ENCODE results near the gene SLC12A4.
"Not testable (repeated sequence)": the region's sequence is repeated elsewhere in the genome, so short reads cannot be mapped to it uniquely, and the experiment has no call there.

Gene SLC12A4

GRCh38 chr16:67968400-67969253, at the start of gene SLC12A4:
TSS of gene SLC12A4 (minus strand) at chr16:67968637. CDS start at chr16:67968553, 84 bp downstream.
- peaks cover 0 to 3% of the 10 kb centered on the region in 2 donors for H3K27me3 ChIP-seq (ENCODE audit: control insufficient read depth in 1 of 2, insufficient read depth in 2 of 2, low read length in 2 of 2)
- no peaks in the 10 kb centered on the region for H3K9me3 ChIP-seq (ENCODE audit: control insufficient read depth in 1 of 2, low read length in 2 of 2)
- peak within 1 kb of the TSS; percentile 79 to 82 for H3K4me3 ChIP-seq (ENCODE audit: low read depth in 1 of 2, low read length in 2 of 2)
- H3K36me3 ChIP-seq (ENCODE audit: control insufficient read depth in 1 of 2, insufficient read depth in 2 of 2, low read length in 2 of 2): no peaks in the 10 kb centered on the region
- H3K4me1 ChIP-seq (ENCODE audit: control insufficient read depth in 1 of 2, insufficient read depth in 2 of 2, low read length in 2 of 2): peaks cover 19 to 43% of the 10 kb centered on the region in 2 donors
- H3K27ac ChIP-seq (ENCODE audit: low read depth, low read length): peak within 1 kb of the TSS; percentile 92
- peak within 1 kb of the TSS; percentile 72 to 89 for H3K9ac ChIP-seq (ENCODE audit: low read depth in 1 of 2, low read length in 2 of 2)

GRCh38 chr16:68015681-68016080, 47.2 kb upstream of the SLC12A4 start, which contains the start of gene DPEP2NB:
TSS of gene DPEP2NB (minus strand) at chr16:68015911. CDS start at chr16:68015770, 141 bp downstream.
- H3K4me3 ChIP-seq (ENCODE audit: low read depth in 1 of 2, low read length in 2 of 2): no peak within 1 kb of the TSS
- H3K4me1 ChIP-seq (ENCODE audit: control insufficient read depth in 1 of 2, insufficient read depth in 2 of 2, low read length in 2 of 2): no peaks in the 10 kb centered on the region
- H3K9me3 ChIP-seq (ENCODE audit: control insufficient read depth in 1 of 2, low read length in 2 of 2): no peaks in the 10 kb centered on the region
- H3K27ac ChIP-seq (ENCODE audit: low read depth, low read length): no peak within 1 kb of the TSS
- no peak within 1 kb of the TSS for H3K9ac ChIP-seq (ENCODE audit: low read depth in 1 of 2, low read length in 2 of 2)
- no peaks in the 10 kb centered on the region for H3K36me3 ChIP-seq (ENCODE audit: control insufficient read depth in 1 of 2, insufficient read depth in 2 of 2, low read length in 2 of 2)
- no peaks in the 10 kb centered on the region for H3K27me3 ChIP-seq (ENCODE audit: control insufficient read depth in 1 of 2, insufficient read depth in 2 of 2, low read length in 2 of 2)

GRCh38 chr16:68013440-68013839, 45.0 kb upstream of the SLC12A4 start:
- no peaks in the 10 kb centered on the region for H3K9me3 ChIP-seq (ENCODE audit: control insufficient read depth in 1 of 2, low read length in 2 of 2)
- H3K4me3 ChIP-seq (ENCODE audit: low read depth in 1 of 2, low read length in 2 of 2): no peak overlapping the region
- H3K4me1 ChIP-seq (ENCODE audit: control insufficient read depth in 1 of 2, insufficient read depth in 2 of 2, low read length in 2 of 2): no peaks in the 10 kb centered on the region
- no peak overlapping the region for H3K27ac ChIP-seq (ENCODE audit: low read depth, low read length)
- H3K9ac ChIP-seq (ENCODE audit: low read depth in 1 of 2, low read length in 2 of 2): no peak overlapping the region
- no peaks in the 10 kb centered on the region for H3K36me3 ChIP-seq (ENCODE audit: control insufficient read depth in 1 of 2, insufficient read depth in 2 of 2, low read length in 2 of 2)
- no peaks in the 10 kb centered on the region for H3K27me3 ChIP-seq (ENCODE audit: control insufficient read depth in 1 of 2, insufficient read depth in 2 of 2, low read length in 2 of 2)

DNA sequence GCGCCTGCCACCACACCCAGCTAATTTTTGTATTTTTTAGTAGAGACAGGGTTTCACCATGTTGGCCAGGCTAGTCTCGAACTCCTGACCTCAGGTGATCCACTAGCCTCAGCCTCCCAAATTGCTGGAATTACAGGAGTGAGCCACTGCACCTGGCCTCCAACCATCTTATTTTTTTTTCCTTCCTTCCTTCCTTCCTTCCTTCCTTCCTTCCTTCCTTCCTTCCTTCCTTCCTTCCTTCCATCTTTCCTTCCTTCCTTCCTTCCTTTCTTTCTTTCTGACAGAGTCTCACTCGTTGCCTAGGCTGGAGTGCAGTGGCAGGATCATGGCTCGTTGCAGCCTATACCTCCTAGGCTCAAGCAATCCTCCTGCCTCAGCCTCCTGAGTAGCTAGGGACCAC, 41.4 kb upstream of the SLC12A4 start:
- H3K36me3 ChIP-seq (ENCODE audit: control insufficient read depth in 1 of 2, insufficient read depth in 2 of 2, low read length in 2 of 2); H3K9ac ChIP-seq (ENCODE audit: low read depth in 1 of 2, low read length in 2 of 2); H3K27ac ChIP-seq (ENCODE audit: low read depth, low read length); H3K4me1 ChIP-seq (ENCODE audit: control insufficient read depth in 1 of 2, insufficient read depth in 2 of 2, low read length in 2 of 2); H3K9me3 ChIP-seq (ENCODE audit: control insufficient read depth in 1 of 2, low read length in 2 of 2); H3K27me3 ChIP-seq (ENCODE audit: control insufficient read depth in 1 of 2, insufficient read depth in 2 of 2, low read length in 2 of 2); H3K4me3 ChIP-seq (ENCODE audit: low read depth in 1 of 2, low read length in 2 of 2): not testable (repeated sequence)

DNA sequence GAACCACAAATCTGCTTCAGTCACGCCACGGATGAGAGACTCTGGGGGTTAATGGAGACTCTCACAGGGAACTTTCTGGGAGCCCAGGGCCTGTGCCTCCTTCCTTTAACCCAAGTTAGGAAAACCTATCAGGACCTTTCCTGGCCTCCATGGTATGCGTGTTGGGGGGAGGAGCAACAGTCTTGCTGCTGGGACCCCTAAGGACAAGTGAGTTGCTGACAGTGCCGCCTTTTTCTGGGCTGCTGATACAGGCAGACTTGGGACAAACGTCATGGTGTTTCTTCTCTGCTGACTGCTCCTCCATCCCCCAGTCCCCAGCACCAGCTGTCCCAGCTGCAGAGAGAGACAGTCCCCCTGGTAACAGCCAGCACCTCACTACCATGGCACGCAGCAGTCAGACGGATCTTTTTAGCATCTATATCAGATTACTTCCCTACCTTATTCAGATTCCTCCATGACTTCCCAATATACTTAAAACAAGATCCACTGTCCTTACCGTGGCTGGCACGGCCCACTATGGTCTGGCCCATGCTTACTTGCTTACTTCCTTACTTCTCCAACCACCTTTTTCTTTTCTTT, 40.8 kb upstream of the SLC12A4 start:
- H3K36me3 ChIP-seq (ENCODE audit: control insufficient read depth in 1 of 2, insufficient read depth in 2 of 2, low read length in 2 of 2): no peaks in the 10 kb centered on the region
- H3K27me3 ChIP-seq (ENCODE audit: control insufficient read depth in 1 of 2, insufficient read depth in 2 of 2, low read length in 2 of 2): no peaks in the 10 kb centered on the region
- no peaks in the 10 kb centered on the region for H3K9me3 ChIP-seq (ENCODE audit: control insufficient read depth in 1 of 2, low read length in 2 of 2)
- no peak overlapping the region for H3K4me3 ChIP-seq (ENCODE audit: low read depth in 1 of 2, low read length in 2 of 2)
- no peak overlapping the region for H3K27ac ChIP-seq (ENCODE audit: low read depth, low read length)
- no peaks in the 10 kb centered on the region for H3K4me1 ChIP-seq (ENCODE audit: control insufficient read depth in 1 of 2, insufficient read depth in 2 of 2, low read length in 2 of 2)
- no peak overlapping the region for H3K9ac ChIP-seq (ENCODE audit: low read depth in 1 of 2, low read length in 2 of 2)

GRCh38 chr16:68005786-68006286, 37.4 kb upstream of the SLC12A4 start:
- H3K36me3 ChIP-seq (ENCODE audit: control insufficient read depth in 1 of 2, insufficient read depth in 2 of 2, low read length in 2 of 2): no peaks in the 10 kb centered on the region
- H3K9ac ChIP-seq (ENCODE audit: low read depth in 1 of 2, low read length in 2 of 2): no peak overlapping the region
- no peak overlapping the region for H3K4me3 ChIP-seq (ENCODE audit: low read depth in 1 of 2, low read length in 2 of 2)
- H3K27ac ChIP-seq (ENCODE audit: low read depth, low read length): peak overlapping the region; percentile 13
- H3K27me3 ChIP-seq (ENCODE audit: control insufficient read depth in 1 of 2, insufficient read depth in 2 of 2, low read length in 2 of 2): no peaks in the 10 kb centered on the region
- no peaks in the 10 kb centered on the region for H3K4me1 ChIP-seq (ENCODE audit: control insufficient read depth in 1 of 2, insufficient read depth in 2 of 2, low read length in 2 of 2)
- no peaks in the 10 kb centered on the region for H3K9me3 ChIP-seq (ENCODE audit: control insufficient read depth in 1 of 2, low read length in 2 of 2)

DNA sequence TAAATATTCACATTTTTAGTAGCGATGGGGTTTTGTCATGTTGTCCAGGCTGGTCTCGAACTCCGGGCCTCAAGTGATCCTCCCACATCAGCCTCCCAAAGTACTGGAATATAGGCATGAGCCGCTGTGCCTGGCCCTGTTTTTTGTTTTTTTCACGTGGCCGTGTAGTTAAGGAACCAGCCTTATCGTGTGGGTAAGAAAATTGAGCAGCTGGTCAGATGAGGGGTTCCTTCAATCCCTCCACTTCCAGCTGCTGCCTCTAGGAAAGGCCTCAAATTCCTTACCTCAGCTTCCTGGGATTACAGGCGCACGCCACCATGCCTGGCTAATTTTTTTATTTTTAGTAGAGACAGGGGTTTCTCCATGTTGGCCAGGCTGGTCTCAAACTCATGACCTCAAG, 36.8 kb upstream of the SLC12A4 start:
- Histone ChIP-seq H3K4me1 (ENCODE audit: control insufficient read depth in 1 of 2, insufficient read depth in 2 of 2, low read length in 2 of 2) (peaks cover 4% of the 10 kb centered on the region in 2 donors), H3K27me3 (ENCODE audit: control insufficient read depth in 1 of 2, insufficient read depth in 2 of 2, low read length in 2 of 2) (no peaks in the 10 kb centered on the region), H3K36me3 (ENCODE audit: control insufficient read depth in 1 of 2, insufficient read depth in 2 of 2, low read length in 2 of 2) (no peaks in the 10 kb centered on the region), H3K9me3 (ENCODE audit: control insufficient read depth in 1 of 2, low read length in 2 of 2) (no peaks in the 10 kb centered on the region), H3K9ac (ENCODE audit: low read depth in 1 of 2, low read length in 2 of 2) (no peak overlapping the region), H3K27ac (ENCODE audit: low read depth, low read length) (no peak overlapping the region), H3K4me3 (ENCODE audit: low read depth in 1 of 2, low read length in 2 of 2) (no peak overlapping the region)

DNA sequence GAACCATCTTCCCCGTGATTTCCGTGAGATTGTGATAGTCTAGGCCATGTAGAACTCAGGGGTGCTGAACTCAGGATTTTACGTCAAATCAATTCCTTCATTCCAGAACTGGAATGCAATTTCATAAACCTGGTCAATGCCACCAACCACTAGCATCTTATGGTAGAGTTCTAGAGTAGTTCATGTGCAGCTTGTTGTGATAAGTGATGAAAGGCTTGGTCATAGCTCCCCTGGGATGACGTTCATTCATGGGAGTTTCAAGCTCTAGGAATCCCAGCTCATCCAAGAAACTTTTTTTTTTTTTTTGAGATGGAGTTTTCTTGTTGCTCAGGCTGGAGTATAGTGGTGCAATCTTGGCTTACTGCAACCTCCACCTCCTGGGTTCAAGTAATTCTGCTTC, 34.6 kb upstream of the SLC12A4 start:
- no peaks in the 10 kb centered on the region for H3K27me3 ChIP-seq (ENCODE audit: control insufficient read depth in 1 of 2, insufficient read depth in 2 of 2, low read length in 2 of 2)
- H3K4me1 ChIP-seq (ENCODE audit: control insufficient read depth in 1 of 2, insufficient read depth in 2 of 2, low read length in 2 of 2): peaks cover 8 to 15% of the 10 kb centered on the region in 2 donors
- H3K9ac ChIP-seq (ENCODE audit: low read depth in 1 of 2, low read length in 2 of 2): no peak overlapping the region
- H3K27ac ChIP-seq (ENCODE audit: low read depth, low read length): no peak overlapping the region
- no peak overlapping the region for H3K4me3 ChIP-seq (ENCODE audit: low read depth in 1 of 2, low read length in 2 of 2)
- no peaks in the 10 kb centered on the region for H3K36me3 ChIP-seq (ENCODE audit: control insufficient read depth in 1 of 2, insufficient read depth in 2 of 2, low read length in 2 of 2)
- no peaks in the 10 kb centered on the region for H3K9me3 ChIP-seq (ENCODE audit: control insufficient read depth in 1 of 2, low read length in 2 of 2)

DNA sequence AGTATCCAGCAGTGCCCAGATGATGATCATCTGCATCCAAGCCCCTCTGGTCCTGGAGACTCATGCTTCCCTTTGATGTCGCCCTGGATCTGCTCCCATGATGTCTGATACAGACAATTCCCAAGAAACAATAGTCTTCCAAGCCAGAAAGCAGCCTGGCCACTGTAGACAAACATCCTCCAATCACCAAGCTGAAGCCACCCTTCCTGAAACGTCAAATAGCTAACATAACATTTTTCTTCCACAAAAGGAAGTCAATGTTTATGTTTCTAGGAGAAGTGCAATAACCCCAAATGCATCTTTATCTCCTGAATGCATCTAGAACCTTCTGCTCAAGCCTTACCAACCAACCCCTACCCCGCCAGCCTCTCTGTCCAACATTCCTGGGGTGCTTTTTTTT, 32.0 kb upstream of the SLC12A4 start:
- Histone ChIP-seq H3K4me3 (ENCODE audit: low read depth in 1 of 2, low read length in 2 of 2) (peak overlapping the region in 1 of 2 donors; percentile 43), H3K4me1 (ENCODE audit: control insufficient read depth in 1 of 2, insufficient read depth in 2 of 2, low read length in 2 of 2) (peaks cover 8 to 15% of the 10 kb centered on the region in 2 donors), H3K36me3 (ENCODE audit: control insufficient read depth in 1 of 2, insufficient read depth in 2 of 2, low read length in 2 of 2) (no peaks in the 10 kb centered on the region), H3K27ac (ENCODE audit: low read depth, low read length) (peak overlapping the region; percentile 64), H3K9ac (ENCODE audit: low read depth in 1 of 2, low read length in 2 of 2) (no peak overlapping the region), H3K9me3 (ENCODE audit: control insufficient read depth in 1 of 2, low read length in 2 of 2) (no peaks in the 10 kb centered on the region), H3K27me3 (ENCODE audit: control insufficient read depth in 1 of 2, insufficient read depth in 2 of 2, low read length in 2 of 2) (no peaks in the 10 kb centered on the region)

DNA sequence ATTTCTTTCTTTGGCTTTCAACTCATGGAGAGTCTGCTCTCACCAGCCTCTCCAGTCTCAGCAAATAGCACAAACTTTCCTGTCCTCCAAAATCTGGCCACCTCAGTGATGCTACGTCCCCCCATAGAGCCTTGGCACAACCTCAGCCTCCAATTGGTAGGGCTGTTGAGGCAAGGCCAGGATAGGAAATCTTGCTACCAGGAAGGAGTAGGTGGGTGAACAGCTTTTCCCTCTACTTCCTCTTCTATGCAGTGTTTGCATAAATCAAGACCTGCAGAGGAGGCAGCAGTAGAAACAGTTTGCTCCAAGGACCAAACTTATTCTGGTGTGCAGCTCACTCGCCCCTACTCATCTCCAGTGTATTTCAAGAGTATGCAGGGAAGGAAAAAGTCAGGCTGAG, 31.5 kb upstream of the SLC12A4 start:
- peak overlapping the region; percentile 64 for H3K27ac ChIP-seq (ENCODE audit: low read depth, low read length)

More for the DNA sequence above, 31.5 kb upstream of the SLC12A4 start:
- Histone ChIP-seq H3K4me3 (ENCODE audit: low read depth in 1 of 2, low read length in 2 of 2) (peak overlapping the region; percentile 12 to 43), H3K9ac (ENCODE audit: low read depth in 1 of 2, low read length in 2 of 2) (no peak overlapping the region), H3K27me3 (ENCODE audit: control insufficient read depth in 1 of 2, insufficient read depth in 2 of 2, low read length in 2 of 2) (no peaks in the 10 kb centered on the region), H3K9me3 (ENCODE audit: control insufficient read depth in 1 of 2, low read length in 2 of 2) (no peaks in the 10 kb centered on the region), H3K4me1 (ENCODE audit: control insufficient read depth in 1 of 2, insufficient read depth in 2 of 2, low read length in 2 of 2) (peaks cover 8 to 15% of the 10 kb centered on the region in 2 donors), H3K36me3 (ENCODE audit: control insufficient read depth in 1 of 2, insufficient read depth in 2 of 2, low read length in 2 of 2) (no peaks in the 10 kb centered on the region)

Data from duodenal mucosa (tissue), 2 donors.